OCI-LY3 (cell line): ENCODE results near the gene SLFNL1.

Experiments used
- CTCF ChIP-seq: fragments of 200-600, 300-600 bp; sonication (generic); IDR thresholded peaks from 2 replicates; pipeline ENCODE4 v1.5.1; 2014; ENCODE audit warnings: antibody characterized with exemption, low read length, low read depth
- EZH2phosphoT487 ChIP-seq: fragments of 200-600 bp; shearing (Covaris generic); IDR thresholded peaks from 2 replicates; pipeline ENCODE4 v1.6.1; 2018; ENCODE audit warnings: antibody characterized with exemption, mixed run types, low read depth

- no peak for TF ChIP-seq CTCF
- TF ChIP-seq EZH2phosphoT487 = no peak
These were observed 27.0 kb upstream of the SLFNL1 start for GRCh38 chr1:41048540-41048939.
